Ovary (tissue), 9 donors: ENCODE measurements around the gene ZNF236. TPM values are rescaled to one million over a fixed set of nuclear protein-coding genes. Genes with fewer than 3 reads are reported as not detected.

Experiments used
- DNase-seq, 5 donors: peaks; one replicate each; pipeline ENCODE4 v3.0.0-alpha.2; 2019 to 2020
- H3K27ac ChIP-seq, 2 donors: fragments of 200-600 bp; one replicate each; pipeline versions ENCODE4 v1.5.1 to v1.8.0; 2019 to 2022
- H3K27me3 ChIP-seq: fragments of 200-600 bp; one replicate; pipeline ENCODE4 v1.8.0; 2022
- H3K36me3 ChIP-seq: fragments of 200-600 bp; sonication (generic); one replicate; pipeline ENCODE4 v1.5.1; 2019
- H3K4me1 ChIP-seq: one replicate; pipeline ENCODE4 v1.8.1; 2013; ENCODE audit warnings: mild to moderate bottlenecking, moderate library complexity; ENCODE audit not compliant: insufficient read depth
- H3K4me3 ChIP-seq: fragments of 200-600 bp; sonication (generic); one replicate; pipeline ENCODE4 v1.5.1; 2017
- H3K9me3 ChIP-seq, 2 donors: fragments of 200-600 bp in 1 of 2; sonication (generic) in 1 of 2; one replicate each; pipeline versions ENCODE4 v1.5.1 to v1.8.1; 2013 to 2019; ENCODE audit warnings: mild to moderate bottlenecking in 1 of 2, moderate library complexity in 1 of 2
- CTCF ChIP-seq, 3 donors: fragments of 450-650 bp in 2 of 3; fragments of 200-600 bp in 1 of 3; IDR thresholded peaks; one replicate each; pipeline versions ENCODE4 v1.5.1 to v1.8.0; 2016 to 2022; ENCODE audit warnings: antibody characterized with exemption in 3 of 3, mild to moderate bottlenecking in 1 of 3
- EP300 ChIP-seq: sonication (generic); formaldehyde crosslinking; IDR thresholded peaks from one replicate; pipeline ENCODE4 v1.6.1; 2017; ENCODE audit warnings: antibody characterized with exemption
- POLR2A ChIP-seq: fragments of 450-650 bp; IDR thresholded peaks from one replicate; pipeline ENCODE4 v1.6.1; 2017; ENCODE audit warnings: antibody characterized with exemption, mild to moderate bottlenecking, moderate library complexity
- WGBS, 3 donors: extraction: QIAGEN DNeasy Blood & Tissue Kit in 1 of 3; methylation state at CpG; one replicate each; pipeline versions ENCODE4 v1.1.5 to v1.1.7; 2013 to 2017; 5-methylcytosine and 5-hydroxymethylcytosine counted together
- intact Hi-C, 4 donors: fragments of 100-400 bp; cut with DNase I; formaldehyde crosslinking; loops; one replicate each; pipeline versions ENCODE4 v1.11.0 to v1.15.1; 2022 to 2023
- polyA plus RNA-seq, 2 donors: library from polyadenylated mRNA; stranded (reverse); fragments of 200-250 nt in 1 of 2; fragments of 350-450 nt in 1 of 2; fragmentation: Illumina TruSeq in 1 of 2; extraction: RNeasy Lipid Tissue Mini Kit (QIAGEN cat#74804) in 1 of 2; gene quantifications; one replicate each; pipeline ENCODE4 v1.2.3, GENCODE V29; 2013 to 2014
- total RNA-seq, 7 donors: library from RNA; depleted of rRNA in 2 of 7; stranded (reverse); fragments of >200 nt in 2 of 7; fragmentation: NEBNext Ultra II Directional in 3 of 7; extraction: Animal tissue kit (Norgen Biotek cat#: 25700) in 3 of 7; gene quantifications; one replicate each; pipeline versions ENCODE4 v1.1.0 to v1.2.4, GENCODE V29; 2016 to 2023
- donor health status: DM: no; HTN: no; CAD: no; lungs with moderate emphysema.
- donor health status: DM: no; HTN: no; CAD: no.
- donor health status: Bipolar disorder and iron deficiency.
- donor health status: DM: yes; HTN: yes; CAD: no.
- donor health status: DM: no; HTN: no; CAD: no.
- donor health status: DM: yes; HTN: yes; CAD: no.

Gene ZNF236
- total and polyA plus RNA-seq, 9 donors = 3.9 to 30.3 (median 24.1) TPM

- H3K27me3 ChIP-seq = no peaks in the 10 kb centered on the region
- no peak overlapping the region for H3K4me3 ChIP-seq
- intact Hi-C loops = no loop called here
- no peaks in the 10 kb centered on the region for H3K9me3 ChIP-seq
- H3K27ac ChIP-seq = no peak overlapping the region
- 86 to 89% (median 89%) methylated on average over 20 of the region's 20 CpGs for WGBS, 3 donors
- no peaks in the 10 kb centered on the region for H3K36me3 ChIP-seq
- DNase-seq = no peak
- H3K4me1 ChIP-seq = no peaks in the 10 kb centered on the region
- TF ChIP-seq CTCF (IDR thresholded peaks at IDR 0.05) (no peak), EP300 (no peak), POLR2A (no peak)
Measured at GRCh38 chr18:76991021-76991688, 168.8 kb downstream of the ZNF236 start.

- no peaks in the 10 kb centered on the region for H3K4me1 ChIP-seq
- H3K36me3 ChIP-seq = no peaks in the 10 kb centered on the region
- no peaks in the 10 kb centered on the region for H3K9me3 ChIP-seq
- intact Hi-C loops = no loop called here
- no peak for DNase-seq
- H3K4me3 ChIP-seq = no peak overlapping the region
- WGBS, 3 donors = 78 to 84% (median 78%) methylated on average over 17 of the region's 17 CpGs
- H3K27ac ChIP-seq = no peak overlapping the region
- H3K27me3 ChIP-seq = no peaks in the 10 kb centered on the region
- TF ChIP-seq CTCF (IDR thresholded peaks at IDR 0.05) (no peak), POLR2A (no peak), EP300 (no peak)
Measured at GRCh38 chr18:76992226-76993084, 170.1 kb downstream of the ZNF236 start.

- Histone ChIP-seq H3K27ac (no peak overlapping the region), H3K9me3 (no peaks in the 10 kb centered on the region), H3K4me1 (no peaks in the 10 kb centered on the region), H3K27me3 (no peaks in the 10 kb centered on the region), H3K36me3 (no peaks in the 10 kb centered on the region), H3K4me3 (no peak overlapping the region)
- no peak for DNase-seq
- no peak for TF ChIP-seq CTCF (IDR thresholded peaks at IDR 0.05)
- no peak for TF ChIP-seq EP300
- TF ChIP-seq POLR2A = no peak
- intact Hi-C loops = no loop called here
- 89 to 94% (median 93%) methylated on average over 6 of the region's 6 CpGs for WGBS, 3 donors
Measured at GRCh38 chr18:76993085-76993382, 170.7 kb downstream of the ZNF236 start.

GRCh38 chr18:76993573-76993972 is 171.2 kb downstream of the ZNF236 start:
- Histone ChIP-seq H3K9me3 (no peaks in the 10 kb centered on the region), H3K4me3 (no peak overlapping the region), H3K4me1 (no peaks in the 10 kb centered on the region), H3K27me3 (no peaks in the 10 kb centered on the region), H3K27ac (no peak overlapping the region), H3K36me3 (no peaks in the 10 kb centered on the region)
- 93 to 95% (median 94%) methylated on average over 11 of the region's 11 CpGs for WGBS, 3 donors
- DNase-seq = no peak
- intact Hi-C loops = no loop called here
- TF ChIP-seq CTCF (IDR thresholded peaks at IDR 0.05) = no peak
- no peak for TF ChIP-seq POLR2A
- TF ChIP-seq EP300 = no peak
